DND-41 (cell line): Measurements from ENCODE around the gene TMEM128.
"Not testable (repeated sequence)": the region's sequence is repeated elsewhere in the genome, so short reads cannot be mapped to it uniquely, and the experiment has no call there.

Experiments used
- ATAC-seq: fragments of 200-7000 bp; cut with Tn5 transposase; 3 replicates; pipeline ENCODE4 v1.9.1; 2021; ENCODE audit warnings: low read depth; ENCODE audit not compliant: insufficient read depth
- DNase-seq: peaks from one replicate; pipeline ENCODE4 v3.0.0-alpha.2; 2020
- H2AFZ ChIP-seq: 2 replicates; pipeline ENCODE4 v1.6.0; 2012; ENCODE audit warnings: low read depth, low read length
- H3K27ac ChIP-seq: 2 replicates; pipeline ENCODE4 v1.5.1; 2012; ENCODE audit warnings: low read length, inconsistent platforms
- H3K27me3 ChIP-seq: fragments of 200-600 bp; sonication (generic); 2 replicates; pipeline ENCODE4 v1.6.0; 2012; ENCODE audit warnings: low read length, mild to moderate bottlenecking, inconsistent platforms; ENCODE audit not compliant: insufficient read depth, poor library complexity
- H3K36me3 ChIP-seq: 2 replicates; pipeline ENCODE4 v1.5.1; 2012; ENCODE audit warnings: low read length, inconsistent platforms; ENCODE audit not compliant: insufficient read depth
- H3K4me1 ChIP-seq: 2 replicates; pipeline ENCODE4 v1.5.1; 2012; ENCODE audit warnings: mild to moderate bottlenecking, low read length; ENCODE audit not compliant: insufficient read depth
- H3K4me2 ChIP-seq: 2 replicates; pipeline ENCODE4 v1.6.0; 2012; ENCODE audit warnings: mild to moderate bottlenecking, moderate library complexity, low read length, inconsistent platforms; ENCODE audit not compliant: insufficient read depth
- H3K4me3 ChIP-seq, 2 experiments: fragments of 200-600 bp in 1 of 2; shearing (Covaris generic) in 1 of 2; 2 replicates each; pipeline ENCODE4 v1.5.1; 2012 to 2016; ENCODE audit warnings: inconsistent platforms in 2 of 2, low read length in 2 of 2, mild to moderate bottlenecking in 2 of 2, low read depth in 1 of 2, moderate library complexity in 1 of 2
- H3K79me2 ChIP-seq: 2 replicates; pipeline ENCODE4 v1.6.0; 2012; ENCODE audit warnings: low read length, inconsistent platforms; ENCODE audit not compliant: insufficient read depth
- H3K9ac ChIP-seq: 2 replicates; pipeline ENCODE4 v1.6.0; 2012; ENCODE audit warnings: low read depth, mild to moderate bottlenecking, inconsistent platforms, low read length, moderate library complexity
- H3K9me3 ChIP-seq: 2 replicates; pipeline ENCODE4 v1.5.1; 2012; ENCODE audit warnings: low read length, moderate library complexity, mild to moderate bottlenecking, inconsistent platforms; ENCODE audit not compliant: insufficient read depth, severe bottlenecking
- H4K20me1 ChIP-seq: 2 replicates; pipeline ENCODE4 v1.6.0; 2012; ENCODE audit warnings: low read length; ENCODE audit not compliant: insufficient read depth
- EZH2 ChIP-seq: IDR thresholded peaks from 3 replicates; pipeline ENCODE4 v1.6.1; 2012; ENCODE audit warnings: borderline replicate concordance, low read depth, mild to moderate bottlenecking, moderate library complexity, low read length, inconsistent platforms; ENCODE audit not compliant: severe bottlenecking
- TF ChIP-seq, protein P1 (sequence below): IDR thresholded peaks from 2 replicates; pipeline ENCODE4 v1.5.1; 2012; ENCODE audit warnings: borderline replicate concordance, low read length, moderate library complexity, mild to moderate bottlenecking; ENCODE audit not compliant: poor library complexity, severe bottlenecking; ENCODE audit errors: extremely low read depth

TMEM128 gene

GRCh38 chr4:4248885-4249203 is 821 bp upstream of the TMEM128 start:
- TF ChIP-seq, protein P1, sequence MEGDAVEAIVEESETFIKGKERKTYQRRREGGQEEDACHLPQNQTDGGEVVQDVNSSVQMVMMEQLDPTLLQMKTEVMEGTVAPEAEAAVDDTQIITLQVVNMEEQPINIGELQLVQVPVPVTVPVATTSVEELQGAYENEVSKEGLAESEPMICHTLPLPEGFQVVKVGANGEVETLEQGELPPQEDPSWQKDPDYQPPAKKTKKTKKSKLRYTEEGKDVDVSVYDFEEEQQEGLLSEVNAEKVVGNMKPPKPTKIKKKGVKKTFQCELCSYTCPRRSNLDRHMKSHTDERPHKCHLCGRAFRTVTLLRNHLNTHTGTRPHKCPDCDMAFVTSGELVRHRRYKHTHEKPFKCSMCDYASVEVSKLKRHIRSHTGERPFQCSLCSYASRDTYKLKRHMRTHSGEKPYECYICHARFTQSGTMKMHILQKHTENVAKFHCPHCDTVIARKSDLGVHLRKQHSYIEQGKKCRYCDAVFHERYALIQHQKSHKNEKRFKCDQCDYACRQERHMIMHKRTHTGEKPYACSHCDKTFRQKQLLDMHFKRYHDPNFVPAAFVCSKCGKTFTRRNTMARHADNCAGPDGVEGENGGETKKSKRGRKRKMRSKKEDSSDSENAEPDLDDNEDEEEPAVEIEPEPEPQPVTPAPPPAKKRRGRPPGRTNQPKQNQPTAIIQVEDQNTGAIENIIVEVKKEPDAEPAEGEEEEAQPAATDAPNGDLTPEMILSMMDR = no peak
- TF ChIP-seq EZH2 = no peak
- Histone ChIP-seq H3K9me3 (no peaks in the 10 kb centered on the region), H3K36me3 (peaks cover 16% of the 10 kb centered on the region), H3K79me2 (peaks cover 25% of the 10 kb centered on the region), H4K20me1 (no peaks in the 10 kb centered on the region; the same call in 1 of the 2 replicates), H3K4me3 (peak overlapping the region; percentile 94 to 96; a peak in 3 of 4 replicates), H3K4me2 (peak overlapping the region; percentile 85), H3K9ac (peak overlapping the region; percentile 85), H3K4me1 (peaks cover 28% of the 10 kb centered on the region), H3K27me3 (no peaks in the 10 kb centered on the region), H2AFZ (peak overlapping the region; percentile 82), H3K27ac (peak overlapping the region; percentile 91)
- DNase-seq (no peak), ATAC-seq (no peak)

GRCh38 chr4:4247696-4248028 is 361 bp downstream of the TMEM128 start:
- peak overlapping the region; percentile 85 for H3K4me2 ChIP-seq
- TF ChIP-seq, protein P1 = no peak
- TF ChIP-seq EZH2 = no peak
- no peaks in the 10 kb centered on the region for H3K27me3 ChIP-seq
- H2AFZ ChIP-seq = peak overlapping the region; percentile 82
- peak; percentile 56 for ATAC-seq
- peaks cover 21% of the 10 kb centered on the region for H3K36me3 ChIP-seq
- H3K4me3 ChIP-seq = peak overlapping the region; percentile 94 to 96
- peaks cover 25% of the 10 kb centered on the region for H3K79me2 ChIP-seq
- H3K4me1 ChIP-seq = peaks cover 28% of the 10 kb centered on the region
- no peaks in the 10 kb centered on the region; the same call in 1 of the 2 replicates for H4K20me1 ChIP-seq
- peak overlapping the region; percentile 85 for H3K9ac ChIP-seq
- DNase-seq = no peak
- no peaks in the 10 kb centered on the region for H3K9me3 ChIP-seq
- peak overlapping the region; percentile 91 for H3K27ac ChIP-seq

GRCh38 chr4:4245172-4245571 is 2.9 kb downstream of the TMEM128 start:
- H3K4me1 ChIP-seq = peaks cover 28% of the 10 kb centered on the region
- H2AFZ ChIP-seq = no peak overlapping the region
- no peak overlapping the region for H3K4me2 ChIP-seq
- H3K36me3 ChIP-seq = peaks cover 36% of the 10 kb centered on the region
- DNase-seq (no peak), ATAC-seq (no peak)
- TF ChIP-seq, protein P1 = no peak
- TF ChIP-seq EZH2 = no peak
- no peaks in the 10 kb centered on the region for H3K27me3 ChIP-seq
- H3K4me3 ChIP-seq = no peak overlapping the region
- peaks cover 25% of the 10 kb centered on the region for H3K79me2 ChIP-seq
- H3K9ac ChIP-seq = no peak overlapping the region
- no peaks in the 10 kb centered on the region for H3K9me3 ChIP-seq
- no peak overlapping the region for H3K27ac ChIP-seq
- H4K20me1 ChIP-seq = no peaks in the 10 kb centered on the region; the same call in 1 of the 2 replicates

GRCh38 chr4:4239551-4239950 is 8.5 kb downstream of the TMEM128 start:
- not testable (repeated sequence) for H3K27ac ChIP-seq, H3K9ac ChIP-seq, H2AFZ ChIP-seq, H3K4me1 ChIP-seq, H3K4me3 ChIP-seq, ATAC-seq, DNase-seq, H3K4me2 ChIP-seq, H4K20me1 ChIP-seq, H3K27me3 ChIP-seq, H3K79me2 ChIP-seq, H3K9me3 ChIP-seq
- peaks cover 55% of the 10 kb centered on the region for H3K36me3 ChIP-seq
